GM23338 (cell line): ENCODE data around the gene DCN. TPM values are rescaled to one million over a fixed set of nuclear protein-coding genes. Genes with fewer than 3 reads are reported as not detected.

ENCODE experiments used
- ATAC-seq: fragments of 200-7000 bp; cut with Tn5 transposase; 3 replicates; pipeline ENCODE4 v1.9.1; 2020
- DNase-seq: peaks from one replicate; pipeline ENCODE4 v3.0.0-alpha.2; 2015; ENCODE audit warnings: low spot score
- H2AFZ ChIP-seq: fragments of 200-600 bp; sonication (generic); 2 replicates; pipeline ENCODE4 v1.8.0; 2016; ENCODE audit warnings: antibody characterized with exemption, mild to moderate bottlenecking, moderate library complexity
- H3F3A ChIP-seq: fragments of 200-600 bp; sonication (generic); replicated peaks from 2 replicates; pipeline ENCODE4 v1.8.0; 2017; ENCODE audit warnings: antibody characterized with exemption, mixed run types, low read depth
- H3K27ac ChIP-seq: fragments of 200-600 bp; sonication (generic); 2 replicates; pipeline ENCODE4 v1.6.1; 2016; ENCODE audit warnings: low read depth
- H3K27me3 ChIP-seq: fragments of 200-600 bp; sonication (generic); 2 replicates; pipeline ENCODE4 v1.8.0; 2016; ENCODE audit warnings: mild to moderate bottlenecking, mixed run types, moderate library complexity; ENCODE audit not compliant: insufficient read depth
- H3K36me3 ChIP-seq: fragments of 200-600 bp; sonication (generic); 2 replicates; pipeline ENCODE4 v1.8.0; 2016; ENCODE audit warnings: mild to moderate bottlenecking; ENCODE audit not compliant: insufficient read depth
- H3K4me1 ChIP-seq: fragments of 200-600 bp; sonication (generic); 2 replicates; pipeline ENCODE4 v1.8.0; 2016; ENCODE audit warnings: mild to moderate bottlenecking, moderate library complexity; ENCODE audit not compliant: insufficient read depth
- H3K4me2 ChIP-seq: fragments of 200-600 bp; sonication (generic); 2 replicates; pipeline ENCODE4 v1.7.1; 2017; ENCODE audit warnings: mixed run types
- H3K4me3 ChIP-seq: fragments of 200-600 bp; sonication (generic); 2 replicates; pipeline ENCODE4 v1.6.1; 2016; ENCODE audit warnings: mixed run types
- H3K79me2 ChIP-seq: fragments of 200-600 bp; sonication (generic); replicated peaks from 2 replicates; pipeline ENCODE4 v1.8.0; 2017; ENCODE audit warnings: mild to moderate bottlenecking; ENCODE audit not compliant: insufficient read depth
- H3K9me2 ChIP-seq: fragments of 200-600 bp; sonication (generic); 2 replicates; pipeline ENCODE4 v1.8.0; 2017; ENCODE audit not compliant: insufficient read depth
- H4K20me1 ChIP-seq: fragments of 200-600 bp; sonication (generic); replicated peaks from 2 replicates; pipeline ENCODE4 v1.8.0; 2017; ENCODE audit warnings: mild to moderate bottlenecking; ENCODE audit not compliant: insufficient read depth
- H3K27ac Mint-ChIP-seq: 2 replicates; pipeline ENCODE4 v1.8.0; 2020; ENCODE audit warnings: inconsistent platforms, mild to moderate bottlenecking, moderate library complexity, mixed read lengths
- H3K27me3 Mint-ChIP-seq: 3 replicates; pipeline ENCODE4 v1.8.0; 2022; ENCODE audit warnings: low read depth, mild to moderate bottlenecking, moderate library complexity, mixed read lengths, inconsistent platforms; ENCODE audit not compliant: insufficient read depth, poor library complexity
- H3K36me3 Mint-ChIP-seq: 3 replicates; pipeline ENCODE4 v1.8.0; 2021; ENCODE audit warnings: low read depth, mild to moderate bottlenecking, inconsistent platforms, moderate library complexity, mixed read lengths
- H3K4me1 Mint-ChIP-seq: 3 replicates; pipeline ENCODE4 v1.8.0; 2020; ENCODE audit warnings: mild to moderate bottlenecking, inconsistent platforms, mixed read lengths
- H3K4me3 Mint-ChIP-seq: 3 replicates; pipeline ENCODE4 v1.8.0; 2021; ENCODE audit warnings: moderate library complexity, mild to moderate bottlenecking, inconsistent platforms, mixed read lengths
- H3K9me3 Mint-ChIP-seq: 3 replicates; pipeline ENCODE4 v1.8.0; 2020; ENCODE audit warnings: moderate library complexity, mild to moderate bottlenecking, inconsistent platforms, mixed read lengths
- CREB1 ChIP-seq: fragments of 250-450 bp; sonication (Bioruptor Pico); IDR thresholded peaks from 2 replicates; pipeline ENCODE4 v1.5.0; 2020; ENCODE audit warnings: low read depth, mild to moderate bottlenecking, moderate library complexity
- EZH2 ChIP-seq: fragments of 200-600 bp; sonication (generic); IDR thresholded peaks from one replicate; pipeline ENCODE4 v1.8.0; 2017; ENCODE audit warnings: antibody characterized with exemption, mild to moderate bottlenecking, low read depth; ENCODE audit not compliant: unreplicated experiment
- EZH2phosphoT487 ChIP-seq: fragments of 200-600 bp; sonication (generic); IDR thresholded peaks from one replicate; pipeline ENCODE4 v1.8.1; 2018; ENCODE audit warnings: antibody characterized with exemption; ENCODE audit not compliant: unreplicated experiment
- JUNB ChIP-seq: IDR thresholded peaks from one replicate; pipeline ENCODE4 v1.6.1; 2016; ENCODE audit warnings: antibody characterized with exemption; ENCODE audit not compliant: unreplicated experiment
- NANOG ChIP-seq: IDR thresholded peaks from 2 replicates; pipeline ENCODE4 v1.6.1; 2016; ENCODE audit warnings: antibody characterized with exemption, borderline replicate concordance
- POLR2AphosphoS5 ChIP-seq: IDR thresholded peaks from 2 replicates; pipeline ENCODE4 v1.6.1; 2016; ENCODE audit warnings: antibody characterized with exemption, low read depth
- STAT1 ChIP-seq: IDR thresholded peaks from one replicate; pipeline ENCODE4 v1.6.1; 2016; ENCODE audit warnings: antibody characterized with exemption; ENCODE audit not compliant: unreplicated experiment
- ZNF114 ChIP-seq: fragments of 250-450 bp; sonication (Bioruptor Pico); IDR thresholded peaks from 2 replicates; pipeline ENCODE4 v1.5.0; 2020; ENCODE audit warnings: mild to moderate bottlenecking, moderate library complexity
- ZNF331 ChIP-seq: fragments of 250-450 bp; sonication (Bioruptor Pico); IDR thresholded peaks from 2 replicates; pipeline ENCODE4 v1.5.0; 2020; ENCODE audit warnings: low read depth, mild to moderate bottlenecking, moderate library complexity
- polyA plus RNA-seq: library from polyadenylated mRNA; unstranded; fragments of >200 nt; fragmentation: Nextera tagmentation; extraction: Ambion mirVana; gene quantifications from 2 replicates; pipeline ENCODE4 v1.2.1, GENCODE V29; 2016
- total RNA-seq: library from RNA; depleted of rRNA; stranded (reverse); fragments of >200 nt; shearing (Covaris generic); gene quantifications from 2 replicates; pipeline ENCODE4 v1.2.3, GENCODE V29; 2014
- TF ChIP-seq, protein P1 (sequence below): IDR thresholded peaks from one replicate; pipeline ENCODE4 v1.6.1; 2018; ENCODE audit warnings: antibody characterized with exemption; ENCODE audit not compliant: unreplicated experiment
- TF ChIP-seq, protein P2 (sequence below), 2 experiments: fragments of 200-600 bp in 1 of 2; sonication (generic) in 1 of 2; conservative IDR thresholded peaks; 2 replicates each; pipeline versions ENCODE4 v1.5.1 to v1.6.1; 2016 to 2017; ENCODE audit warnings: antibody characterized with exemption in 2 of 2, low read depth in 2 of 2, mild to moderate bottlenecking in 2 of 2, moderate library complexity in 1 of 2
- TF ChIP-seq, protein P3 (sequence below): IDR thresholded peaks from 2 replicates; pipeline ENCODE4 v1.6.1; 2016; ENCODE audit warnings: antibody characterized with exemption
- TF ChIP-seq, protein P4 (sequence below): fragments of 250-450 bp; sonication (Bioruptor Pico); IDR thresholded peaks from 2 replicates; pipeline ENCODE4 v1.5.0; 2020; ENCODE audit warnings: mild to moderate bottlenecking, moderate library complexity

DCN gene
- total and polyA plus RNA-seq, 2 experiments from 2014 or later: not detected

DNA sequence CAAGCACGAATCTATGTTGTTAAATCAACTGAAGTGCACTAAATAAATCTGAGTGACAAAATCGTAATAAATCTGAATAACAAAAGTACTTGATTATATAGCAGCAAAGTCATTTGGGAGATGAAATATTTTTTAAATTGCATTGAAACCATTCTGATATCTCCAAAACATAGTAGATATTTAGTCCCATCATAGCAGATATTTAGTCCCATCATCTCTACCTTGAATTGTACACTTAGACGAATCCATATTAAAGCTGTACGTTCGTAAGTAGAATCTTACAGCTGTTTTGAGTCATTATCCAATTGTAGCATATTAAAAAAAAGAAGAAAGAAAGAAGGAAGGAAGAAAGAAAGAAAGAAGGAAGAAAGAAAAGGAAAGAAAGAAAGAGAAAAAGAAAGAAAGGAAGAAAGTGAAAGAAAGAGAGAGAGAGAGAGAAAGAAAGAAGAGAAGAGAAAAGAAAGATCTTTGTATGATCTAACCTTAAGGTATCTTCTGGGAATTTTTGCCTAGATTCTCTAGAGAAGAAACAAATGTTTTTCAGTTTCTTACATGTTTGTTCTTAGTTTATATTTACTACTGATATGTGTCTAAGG lies 2.6 kb downstream of the DCN start:
- H3K9me3 Mint-ChIP-seq: no peaks in the 10 kb centered on the region
- Histone ChIP-seq H3K4me2 (no peak overlapping the region), H3K9me2 (no peaks in the 10 kb centered on the region), H3K27ac (no peak overlapping the region), H3K79me2 (no peaks in the 10 kb centered on the region), H2AFZ (no peak overlapping the region), H4K20me1 (no peaks in the 10 kb centered on the region), H3K4me1 (0 out of 2 replicates have a peak, but pooled peaks cover 2% of the 10 kb centered on the region), H3K4me3 (no peak overlapping the region), H3K36me3 (no peaks in the 10 kb centered on the region), H3K27me3 (no peaks in the 10 kb centered on the region), H3F3A (no peaks in the 10 kb centered on the region)
- DNase-seq (no peak), ATAC-seq (no peak)
- no peaks in the 10 kb centered on the region for H3K36me3 Mint-ChIP-seq
- no peak overlapping the region for H3K4me3 Mint-ChIP-seq
- no peaks in the 10 kb centered on the region for H3K27me3 Mint-ChIP-seq
- H3K27ac Mint-ChIP-seq: no peak overlapping the region
- no peak for TF ChIP-seq EZH2
- TF ChIP-seq, protein P1, sequence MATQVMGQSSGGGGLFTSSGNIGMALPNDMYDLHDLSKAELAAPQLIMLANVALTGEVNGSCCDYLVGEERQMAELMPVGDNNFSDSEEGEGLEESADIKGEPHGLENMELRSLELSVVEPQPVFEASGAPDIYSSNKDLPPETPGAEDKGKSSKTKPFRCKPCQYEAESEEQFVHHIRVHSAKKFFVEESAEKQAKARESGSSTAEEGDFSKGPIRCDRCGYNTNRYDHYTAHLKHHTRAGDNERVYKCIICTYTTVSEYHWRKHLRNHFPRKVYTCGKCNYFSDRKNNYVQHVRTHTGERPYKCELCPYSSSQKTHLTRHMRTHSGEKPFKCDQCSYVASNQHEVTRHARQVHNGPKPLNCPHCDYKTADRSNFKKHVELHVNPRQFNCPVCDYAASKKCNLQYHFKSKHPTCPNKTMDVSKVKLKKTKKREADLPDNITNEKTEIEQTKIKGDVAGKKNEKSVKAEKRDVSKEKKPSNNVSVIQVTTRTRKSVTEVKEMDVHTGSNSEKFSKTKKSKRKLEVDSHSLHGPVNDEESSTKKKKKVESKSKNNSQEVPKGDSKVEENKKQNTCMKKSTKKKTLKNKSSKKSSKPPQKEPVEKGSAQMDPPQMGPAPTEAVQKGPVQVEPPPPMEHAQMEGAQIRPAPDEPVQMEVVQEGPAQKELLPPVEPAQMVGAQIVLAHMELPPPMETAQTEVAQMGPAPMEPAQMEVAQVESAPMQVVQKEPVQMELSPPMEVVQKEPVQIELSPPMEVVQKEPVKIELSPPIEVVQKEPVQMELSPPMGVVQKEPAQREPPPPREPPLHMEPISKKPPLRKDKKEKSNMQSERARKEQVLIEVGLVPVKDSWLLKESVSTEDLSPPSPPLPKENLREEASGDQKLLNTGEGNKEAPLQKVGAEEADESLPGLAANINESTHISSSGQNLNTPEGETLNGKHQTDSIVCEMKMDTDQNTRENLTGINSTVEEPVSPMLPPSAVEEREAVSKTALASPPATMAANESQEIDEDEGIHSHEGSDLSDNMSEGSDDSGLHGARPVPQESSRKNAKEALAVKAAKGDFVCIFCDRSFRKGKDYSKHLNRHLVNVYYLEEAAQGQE: no peak
- no peak for TF ChIP-seq NANOG
- no peak for TF ChIP-seq ZNF331 (CRISPR knock-in tag)
- TF ChIP-seq, protein P2, sequence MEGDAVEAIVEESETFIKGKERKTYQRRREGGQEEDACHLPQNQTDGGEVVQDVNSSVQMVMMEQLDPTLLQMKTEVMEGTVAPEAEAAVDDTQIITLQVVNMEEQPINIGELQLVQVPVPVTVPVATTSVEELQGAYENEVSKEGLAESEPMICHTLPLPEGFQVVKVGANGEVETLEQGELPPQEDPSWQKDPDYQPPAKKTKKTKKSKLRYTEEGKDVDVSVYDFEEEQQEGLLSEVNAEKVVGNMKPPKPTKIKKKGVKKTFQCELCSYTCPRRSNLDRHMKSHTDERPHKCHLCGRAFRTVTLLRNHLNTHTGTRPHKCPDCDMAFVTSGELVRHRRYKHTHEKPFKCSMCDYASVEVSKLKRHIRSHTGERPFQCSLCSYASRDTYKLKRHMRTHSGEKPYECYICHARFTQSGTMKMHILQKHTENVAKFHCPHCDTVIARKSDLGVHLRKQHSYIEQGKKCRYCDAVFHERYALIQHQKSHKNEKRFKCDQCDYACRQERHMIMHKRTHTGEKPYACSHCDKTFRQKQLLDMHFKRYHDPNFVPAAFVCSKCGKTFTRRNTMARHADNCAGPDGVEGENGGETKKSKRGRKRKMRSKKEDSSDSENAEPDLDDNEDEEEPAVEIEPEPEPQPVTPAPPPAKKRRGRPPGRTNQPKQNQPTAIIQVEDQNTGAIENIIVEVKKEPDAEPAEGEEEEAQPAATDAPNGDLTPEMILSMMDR (conservative IDR thresholded peaks at IDR 0.05; ENCODE audit: low read depth in 2 of 2): no peak
- no peak for TF ChIP-seq JUNB
- TF ChIP-seq, protein P3, sequence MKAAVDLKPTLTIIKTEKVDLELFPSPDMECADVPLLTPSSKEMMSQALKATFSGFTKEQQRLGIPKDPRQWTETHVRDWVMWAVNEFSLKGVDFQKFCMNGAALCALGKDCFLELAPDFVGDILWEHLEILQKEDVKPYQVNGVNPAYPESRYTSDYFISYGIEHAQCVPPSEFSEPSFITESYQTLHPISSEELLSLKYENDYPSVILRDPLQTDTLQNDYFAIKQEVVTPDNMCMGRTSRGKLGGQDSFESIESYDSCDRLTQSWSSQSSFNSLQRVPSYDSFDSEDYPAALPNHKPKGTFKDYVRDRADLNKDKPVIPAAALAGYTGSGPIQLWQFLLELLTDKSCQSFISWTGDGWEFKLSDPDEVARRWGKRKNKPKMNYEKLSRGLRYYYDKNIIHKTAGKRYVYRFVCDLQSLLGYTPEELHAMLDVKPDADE: no peak
- TF ChIP-seq EZH2phosphoT487: no peak
- no peak for TF ChIP-seq POLR2AphosphoS5
- no peak for TF ChIP-seq CREB1 (CRISPR knock-in tag)
- no peak for TF ChIP-seq ZNF114
- TF ChIP-seq STAT1: no peak
- TF ChIP-seq, protein P4, sequence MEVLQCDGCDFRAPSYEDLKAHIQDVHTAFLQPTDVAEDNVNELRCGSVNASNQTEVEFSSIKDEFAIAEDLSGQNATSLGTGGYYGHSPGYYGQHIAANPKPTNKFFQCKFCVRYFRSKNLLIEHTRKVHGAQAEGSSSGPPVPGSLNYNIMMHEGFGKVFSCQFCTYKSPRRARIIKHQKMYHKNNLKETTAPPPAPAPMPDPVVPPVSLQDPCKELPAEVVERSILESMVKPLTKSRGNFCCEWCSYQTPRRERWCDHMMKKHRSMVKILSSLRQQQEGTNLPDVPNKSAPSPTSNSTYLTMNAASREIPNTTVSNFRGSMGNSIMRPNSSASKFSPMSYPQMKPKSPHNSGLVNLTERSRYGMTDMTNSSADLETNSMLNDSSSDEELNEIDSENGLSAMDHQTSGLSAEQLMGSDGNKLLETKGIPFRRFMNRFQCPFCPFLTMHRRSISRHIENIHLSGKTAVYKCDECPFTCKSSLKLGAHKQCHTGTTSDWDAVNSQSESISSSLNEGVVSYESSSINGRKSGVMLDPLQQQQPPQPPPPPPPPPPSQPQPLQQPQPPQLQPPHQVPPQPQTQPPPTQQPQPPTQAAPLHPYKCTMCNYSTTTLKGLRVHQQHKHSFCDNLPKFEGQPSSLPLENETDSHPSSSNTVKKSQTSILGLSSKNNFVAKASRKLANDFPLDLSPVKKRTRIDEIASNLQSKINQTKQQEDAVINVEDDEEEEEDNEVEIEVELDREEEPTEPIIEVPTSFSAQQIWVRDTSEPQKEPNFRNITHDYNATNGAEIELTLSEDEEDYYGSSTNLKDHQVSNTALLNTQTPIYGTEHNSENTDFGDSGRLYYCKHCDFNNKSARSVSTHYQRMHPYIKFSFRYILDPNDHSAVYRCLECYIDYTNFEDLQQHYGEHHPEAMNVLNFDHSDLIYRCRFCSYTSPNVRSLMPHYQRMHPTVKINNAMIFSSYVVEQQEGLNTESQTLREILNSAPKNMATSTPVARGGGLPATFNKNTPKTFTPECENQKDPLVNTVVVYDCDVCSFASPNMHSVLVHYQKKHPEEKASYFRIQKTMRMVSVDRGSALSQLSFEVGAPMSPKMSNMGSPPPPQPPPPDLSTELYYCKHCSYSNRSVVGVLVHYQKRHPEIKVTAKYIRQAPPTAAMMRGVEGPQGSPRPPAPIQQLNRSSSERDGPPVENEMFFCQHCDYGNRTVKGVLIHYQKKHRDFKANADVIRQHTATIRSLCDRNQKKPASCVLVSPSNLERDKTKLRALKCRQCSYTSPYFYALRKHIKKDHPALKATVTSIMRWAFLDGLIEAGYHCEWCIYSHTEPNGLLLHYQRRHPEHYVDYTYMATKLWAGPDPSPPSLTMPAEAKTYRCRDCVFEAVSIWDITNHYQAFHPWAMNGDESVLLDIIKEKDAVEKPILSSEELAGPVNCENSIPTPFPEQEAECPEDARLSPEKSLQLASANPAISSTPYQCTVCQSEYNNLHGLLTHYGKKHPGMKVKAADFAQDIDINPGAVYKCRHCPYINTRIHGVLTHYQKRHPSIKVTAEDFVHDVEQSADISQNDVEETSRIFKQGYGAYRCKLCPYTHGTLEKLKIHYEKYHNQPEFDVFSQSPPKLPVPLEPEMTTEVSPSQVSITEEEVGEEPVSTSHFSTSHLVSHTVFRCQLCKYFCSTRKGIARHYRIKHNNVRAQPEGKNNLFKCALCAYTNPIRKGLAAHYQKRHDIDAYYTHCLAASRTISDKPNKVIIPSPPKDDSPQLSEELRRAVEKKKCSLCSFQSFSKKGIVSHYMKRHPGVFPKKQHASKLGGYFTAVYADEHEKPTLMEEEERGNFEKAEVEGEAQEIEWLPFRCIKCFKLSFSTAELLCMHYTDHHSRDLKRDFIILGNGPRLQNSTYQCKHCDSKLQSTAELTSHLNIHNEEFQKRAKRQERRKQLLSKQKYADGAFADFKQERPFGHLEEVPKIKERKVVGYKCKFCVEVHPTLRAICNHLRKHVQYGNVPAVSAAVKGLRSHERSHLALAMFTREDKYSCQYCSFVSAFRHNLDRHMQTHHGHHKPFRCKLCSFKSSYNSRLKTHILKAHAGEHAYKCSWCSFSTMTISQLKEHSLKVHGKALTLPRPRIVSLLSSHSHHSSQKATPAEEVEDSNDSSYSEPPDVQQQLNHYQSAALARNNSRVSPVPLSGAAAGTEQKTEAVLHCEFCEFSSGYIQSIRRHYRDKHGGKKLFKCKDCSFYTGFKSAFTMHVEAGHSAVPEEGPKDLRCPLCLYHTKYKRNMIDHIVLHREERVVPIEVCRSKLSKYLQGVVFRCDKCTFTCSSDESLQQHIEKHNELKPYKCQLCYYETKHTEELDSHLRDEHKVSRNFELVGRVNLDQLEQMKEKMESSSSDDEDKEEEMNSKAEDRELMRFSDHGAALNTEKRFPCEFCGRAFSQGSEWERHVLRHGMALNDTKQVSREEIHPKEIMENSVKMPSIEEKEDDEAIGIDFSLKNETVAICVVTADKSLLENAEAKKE: no peak
- H3K4me1 Mint-ChIP-seq: peaks cover 16% of the 10 kb centered on the region; the same call in 2 of the 3 replicates
